Measurements from ENCODE around the gene GTF3C1. TPM values are rescaled to one million over a fixed set of nuclear protein-coding genes. Genes with fewer than 3 reads are reported as not detected.

GTF3C1 gene
- total and polyA plus RNA-seq, 2 experiments from 2014 or later = 33.4 to 52.1 TPM

- no peak overlapping the region for H3K4me2 ChIP-seq (ENCODE audit: unreplicated experiment)
- TF ChIP-seq EZH2phosphoT487 (IDR thresholded peaks at IDR 0.05; ENCODE audit: insufficient read depth, low read depth) (no peak), EZH2 (IDR thresholded peaks at IDR 0.05; ENCODE audit: insufficient read depth, poor library complexity, severe bottlenecking) (no peak)
- H3K27ac ChIP-seq = no peak overlapping the region
Observed at GRCh38 chr16:27480761-27481160, 69.0 kb downstream of the GTF3C1 start.

DNA sequence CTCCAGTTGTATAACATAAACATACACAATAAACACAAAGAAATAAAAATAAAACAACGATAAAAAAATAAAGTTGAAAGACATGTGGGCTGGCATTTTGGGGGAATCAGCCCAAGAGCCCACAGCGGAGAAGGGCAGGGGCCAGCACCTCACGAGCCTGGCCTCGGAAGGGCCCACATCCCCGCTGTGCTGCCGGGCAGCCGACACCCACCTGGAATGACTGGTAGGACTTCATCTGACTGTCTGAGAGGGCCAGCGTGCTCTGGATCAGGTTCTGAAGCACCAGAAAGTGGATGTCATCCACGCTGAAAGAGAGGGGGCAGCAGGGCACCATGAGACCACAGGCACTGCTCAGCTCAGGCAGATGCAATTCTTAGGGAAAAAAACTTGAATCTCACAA, 73.5 kb downstream of the GTF3C1 start:
- WGBS, 2 experiments (ENCODE audit: low coverage in 1 of 2, low lambda C conversion rate in 2 of 2, missing lambda C conversion rate in 2 of 2) = 89 to 92% methylated on average over 9 of the region's 9 CpGs
- Histone ChIP-seq H3K36me3 (ENCODE audit: low read depth) (peaks cover 40% of the 10 kb centered on the region), H3K79me2 (ENCODE audit: insufficient read depth) (no peaks in the 10 kb centered on the region), H3K27ac (peak overlapping the region; percentile 73), H3K27me3 (replicated peaks; ENCODE audit: insufficient read depth) (no peaks in the 10 kb centered on the region), H3K4me3 (no peak overlapping the region), H3K9me2 (ENCODE audit: insufficient read depth) (no peaks in the 10 kb centered on the region), H2AFZ (no peak overlapping the region), H4K20me1 (ENCODE audit: insufficient read depth) (no peaks in the 10 kb centered on the region), H3F3A (ENCODE audit: insufficient read depth) (peaks cover 21% of the 10 kb centered on the region), H3K4me2 (ENCODE audit: unreplicated experiment) (peak overlapping the region; percentile 27), H3K9ac (peak overlapping the region; percentile 48), H3K4me1 (ENCODE audit: insufficient read depth) (peaks cover 16% of the 10 kb centered on the region), H3K9me3 (ENCODE audit: low read depth) (no peaks in the 10 kb centered on the region)
- in situ Hi-C loops (cut with MboI) = no loop called here
- DNase-seq = no peak
- TF ChIP-seq EZH2phosphoT487 (IDR thresholded peaks at IDR 0.05; ENCODE audit: insufficient read depth, low read depth) (no peak), EZH2 (IDR thresholded peaks at IDR 0.05; ENCODE audit: insufficient read depth, poor library complexity, severe bottlenecking) (no peak)

More at GRCh38 chr16:27480761-27481160, 69.0 kb downstream of the GTF3C1 start:
- H3K79me2 ChIP-seq (ENCODE audit: insufficient read depth) = no peaks in the 10 kb centered on the region
- no peaks in the 10 kb centered on the region for H3K27me3 ChIP-seq (replicated peaks; ENCODE audit: insufficient read depth)
- no peak for DNase-seq
- in situ Hi-C loops (cut with MboI) = no loop called here
- no peak overlapping the region for H3K9ac ChIP-seq
- no peaks in the 10 kb centered on the region for H4K20me1 ChIP-seq (ENCODE audit: insufficient read depth)
- no peaks in the 10 kb centered on the region for H3K9me3 ChIP-seq (ENCODE audit: low read depth)
- H2AFZ ChIP-seq = no peak overlapping the region
- WGBS, 2 experiments (ENCODE audit: low coverage in 1 of 2, low lambda C conversion rate in 2 of 2, missing lambda C conversion rate in 2 of 2) = 99% methylated on average over 7 of the region's 7 CpGs
- peaks cover 51% of the 10 kb centered on the region for H3K36me3 ChIP-seq (ENCODE audit: low read depth)
- H3F3A ChIP-seq (ENCODE audit: insufficient read depth) = peaks cover 20% of the 10 kb centered on the region
- H3K4me3 ChIP-seq = no peak overlapping the region
- no peaks in the 10 kb centered on the region for H3K9me2 ChIP-seq (ENCODE audit: insufficient read depth)
- peaks cover 11% of the 10 kb centered on the region for H3K4me1 ChIP-seq (ENCODE audit: insufficient read depth)

GRCh38 chr16:27475561-27475960, 74.2 kb downstream of the GTF3C1 start:
- Histone ChIP-seq H3K9me2 (ENCODE audit: insufficient read depth) (no peaks in the 10 kb centered on the region), H2AFZ (no peak overlapping the region), H4K20me1 (ENCODE audit: insufficient read depth) (no peaks in the 10 kb centered on the region), H3K4me2 (ENCODE audit: unreplicated experiment) (peak overlapping the region; percentile 27), H3F3A (ENCODE audit: insufficient read depth) (peaks cover 21% of the 10 kb centered on the region), H3K9me3 (ENCODE audit: low read depth) (no peaks in the 10 kb centered on the region), H3K4me1 (ENCODE audit: insufficient read depth) (peaks cover 20% of the 10 kb centered on the region), H3K79me2 (ENCODE audit: insufficient read depth) (no peaks in the 10 kb centered on the region), H3K27me3 (replicated peaks; ENCODE audit: insufficient read depth) (no peaks in the 10 kb centered on the region), H3K27ac (peak overlapping the region; percentile 73), H3K36me3 (ENCODE audit: low read depth) (peaks cover 45% of the 10 kb centered on the region), H3K4me3 (no peak overlapping the region), H3K9ac (peak overlapping the region; percentile 48)
- DNase-seq = peak; percentile 87
- in situ Hi-C loops (cut with MboI) = no loop called here
- no peak for TF ChIP-seq EZH2phosphoT487 (IDR thresholded peaks at IDR 0.05; ENCODE audit: insufficient read depth, low read depth)
- no peak for TF ChIP-seq EZH2 (IDR thresholded peaks at IDR 0.05; ENCODE audit: insufficient read depth, poor library complexity, severe bottlenecking)
- whole genome bisulfite sequencing, 2 experiments (ENCODE audit: low coverage in 1 of 2, low lambda C conversion rate in 2 of 2, missing lambda C conversion rate in 2 of 2) = 32 to 36% methylated on average over 9 of the region's 9 CpGs

- 85 to 94% methylated on average over 7 to 9 of the region's 9 CpGs for WGBS, 2 experiments (ENCODE audit: low coverage in 1 of 2, low lambda C conversion rate in 2 of 2, missing lambda C conversion rate in 2 of 2)
- Histone ChIP-seq H3K9ac (no peak overlapping the region), H3K27ac (no peak overlapping the region), H3F3A (ENCODE audit: insufficient read depth) (peaks cover 21% of the 10 kb centered on the region), H2AFZ (no peak overlapping the region), H3K36me3 (ENCODE audit: low read depth) (peaks cover 50% of the 10 kb centered on the region), H3K9me3 (ENCODE audit: low read depth) (no peaks in the 10 kb centered on the region), H4K20me1 (ENCODE audit: insufficient read depth) (no peaks in the 10 kb centered on the region), H3K9me2 (ENCODE audit: insufficient read depth) (no peaks in the 10 kb centered on the region), H3K4me2 (ENCODE audit: unreplicated experiment) (no peak overlapping the region), H3K4me1 (ENCODE audit: insufficient read depth) (peaks cover 21% of the 10 kb centered on the region), H3K4me3 (no peak overlapping the region), H3K79me2 (ENCODE audit: insufficient read depth) (no peaks in the 10 kb centered on the region), H3K27me3 (replicated peaks; ENCODE audit: insufficient read depth) (no peaks in the 10 kb centered on the region)
- in situ Hi-C loops (cut with MboI) = no loop called here
- no peak for TF ChIP-seq EZH2 (IDR thresholded peaks at IDR 0.05; ENCODE audit: insufficient read depth, poor library complexity, severe bottlenecking)
- TF ChIP-seq EZH2phosphoT487 (IDR thresholded peaks at IDR 0.05; ENCODE audit: insufficient read depth, low read depth) = no peak
- no peak for DNase-seq
Observed at GRCh38 chr16:27474921-27475320, 74.8 kb downstream of the GTF3C1 start.

DNA sequence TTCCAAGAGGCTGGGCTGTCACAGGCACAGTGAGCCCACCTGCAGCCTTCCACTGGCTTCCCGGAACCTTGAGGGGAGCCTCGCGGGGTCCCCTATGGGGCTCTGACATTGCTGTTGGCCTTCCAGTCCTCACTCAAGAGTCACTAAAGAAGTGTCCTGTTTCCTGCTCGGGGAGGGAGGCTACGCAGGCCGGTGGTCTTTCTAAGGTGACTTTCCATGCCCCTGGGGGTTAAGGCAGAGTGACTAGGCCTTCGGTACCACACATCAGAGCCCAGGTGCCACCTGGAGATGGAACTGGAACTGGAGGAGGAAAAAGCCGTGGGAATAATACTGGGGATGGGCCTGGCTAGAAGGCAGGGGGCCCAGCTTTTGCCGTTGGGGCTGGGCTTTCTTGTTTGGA, 75.7 kb downstream of the GTF3C1 start:
- peaks cover 46% of the 10 kb centered on the region for H3K36me3 ChIP-seq (ENCODE audit: low read depth)
- in situ Hi-C loops (cut with MboI) = no loop called here

More for the DNA sequence above, 75.7 kb downstream of the GTF3C1 start:
- Histone ChIP-seq H3K79me2 (ENCODE audit: insufficient read depth) (no peaks in the 10 kb centered on the region), H3K9ac (no peak overlapping the region), H3K9me3 (ENCODE audit: low read depth) (no peaks in the 10 kb centered on the region), H3K4me3 (no peak overlapping the region), H3K4me1 (ENCODE audit: insufficient read depth) (peaks cover 21% of the 10 kb centered on the region), H3F3A (ENCODE audit: insufficient read depth) (peaks cover 21% of the 10 kb centered on the region), H3K27me3 (replicated peaks; ENCODE audit: insufficient read depth) (no peaks in the 10 kb centered on the region), H3K4me2 (ENCODE audit: unreplicated experiment) (no peak overlapping the region), H3K27ac (no peak overlapping the region), H4K20me1 (ENCODE audit: insufficient read depth) (no peaks in the 10 kb centered on the region), H2AFZ (no peak overlapping the region), H3K9me2 (ENCODE audit: insufficient read depth) (no peaks in the 10 kb centered on the region)
- 97 to 98% methylated on average over 9 of the region's 9 CpGs for WGBS, 2 experiments (ENCODE audit: low coverage in 1 of 2, low lambda C conversion rate in 2 of 2, missing lambda C conversion rate in 2 of 2)
- no peak for DNase-seq
- TF ChIP-seq EZH2phosphoT487 (IDR thresholded peaks at IDR 0.05; ENCODE audit: insufficient read depth, low read depth) = no peak
